Peyer's patch (tissue), 4 donors: ENCODE measurements around the gene SCAP. TPM values are rescaled to one million over a fixed set of nuclear protein-coding genes. Genes with fewer than 3 reads are reported as not detected.

ENCODE experiments used
- DNase-seq, 3 donors: peaks; one replicate each; pipeline ENCODE4 v3.0.0-alpha.2; 2017 to 2019
- H3K27ac ChIP-seq, 4 donors: fragments of 200-600 bp; sonication (generic); one replicate each; pipeline ENCODE4 v1.5.1; 2016 to 2019
- H3K27me3 ChIP-seq, 2 donors: fragments of 200-600 bp; sonication (generic); one replicate each; pipeline ENCODE4 v1.5.1; 2019
- H3K36me3 ChIP-seq, 3 donors: fragments of 200-600 bp; sonication (generic); one replicate each; pipeline ENCODE4 v1.5.1; 2016 to 2019
- H3K4me1 ChIP-seq, 4 donors: fragments of 200-600 bp; sonication (generic); one replicate each; pipeline ENCODE4 v1.5.1; 2016 to 2019
- H3K4me3 ChIP-seq, 4 donors: fragments of 200-600 bp; sonication (generic); 1 replicate in 3 of 4; 2 replicates in 1 of 4; pipeline ENCODE4 v1.5.1; 2016 to 2019; ENCODE audit warnings: mild to moderate bottlenecking in 1 of 4
- H3K9me3 ChIP-seq, 4 donors: fragments of 200-600 bp; sonication (generic); one replicate each; pipeline ENCODE4 v1.5.1; 2016 to 2019; ENCODE audit warnings: mild to moderate bottlenecking in 1 of 4
- POLR2A ChIP-seq, 2 donors: fragments of 450-650 bp; IDR thresholded peaks; one replicate each; pipeline ENCODE4 v1.5.1; 2017; ENCODE audit warnings: antibody characterized with exemption in 2 of 2, mild to moderate bottlenecking in 2 of 2, moderate library complexity in 2 of 2
- total RNA-seq, 4 donors: library from RNA; depleted of rRNA; stranded (reverse); fragments of >200 nt; gene quantifications; one replicate each; pipeline ENCODE4 v1.1.0, GENCODE V29; 2016
- TF ChIP-seq, protein P1 (sequence below), 6 experiments: fragments of 450-650 bp in 4 of 6; fragments of 200-600 bp in 2 of 6; sonication (generic) in 1 of 6; IDR thresholded peaks; one replicate each; pipeline ENCODE4 v1.5.1; 2017 to 2019; ENCODE audit warnings: antibody characterized with exemption in 6 of 6, mild to moderate bottlenecking in 3 of 6, moderate library complexity in 1 of 6

Gene SCAP
- total RNA-seq, 4 donors from 2014 or later, result 111 to 257 (median 207) TPM

GRCh38 chr3:47404955-47405790 is 70.6 kb downstream of the SCAP start:
- DNase-seq, result no peak
- Histone ChIP-seq H3K27ac (no peak overlapping the region), H3K9me3 (no peaks in the 10 kb centered on the region), H3K36me3 (peaks cover 0 to 83% (median 0%) of the 10 kb centered on the region in 3 donors), H3K27me3 (no peaks in the 10 kb centered on the region), H3K4me1 (peaks cover 0 to 7% (median 0%) of the 10 kb centered on the region in 4 donors), H3K4me3 (no peak overlapping the region)
- TF ChIP-seq POLR2A (IDR thresholded peaks at IDR 0.05), result no peak
- TF ChIP-seq, protein P1, sequence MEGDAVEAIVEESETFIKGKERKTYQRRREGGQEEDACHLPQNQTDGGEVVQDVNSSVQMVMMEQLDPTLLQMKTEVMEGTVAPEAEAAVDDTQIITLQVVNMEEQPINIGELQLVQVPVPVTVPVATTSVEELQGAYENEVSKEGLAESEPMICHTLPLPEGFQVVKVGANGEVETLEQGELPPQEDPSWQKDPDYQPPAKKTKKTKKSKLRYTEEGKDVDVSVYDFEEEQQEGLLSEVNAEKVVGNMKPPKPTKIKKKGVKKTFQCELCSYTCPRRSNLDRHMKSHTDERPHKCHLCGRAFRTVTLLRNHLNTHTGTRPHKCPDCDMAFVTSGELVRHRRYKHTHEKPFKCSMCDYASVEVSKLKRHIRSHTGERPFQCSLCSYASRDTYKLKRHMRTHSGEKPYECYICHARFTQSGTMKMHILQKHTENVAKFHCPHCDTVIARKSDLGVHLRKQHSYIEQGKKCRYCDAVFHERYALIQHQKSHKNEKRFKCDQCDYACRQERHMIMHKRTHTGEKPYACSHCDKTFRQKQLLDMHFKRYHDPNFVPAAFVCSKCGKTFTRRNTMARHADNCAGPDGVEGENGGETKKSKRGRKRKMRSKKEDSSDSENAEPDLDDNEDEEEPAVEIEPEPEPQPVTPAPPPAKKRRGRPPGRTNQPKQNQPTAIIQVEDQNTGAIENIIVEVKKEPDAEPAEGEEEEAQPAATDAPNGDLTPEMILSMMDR (IDR thresholded peaks at IDR 0.05), result no peak

- H3K9me3 ChIP-seq, result no peaks in the 10 kb centered on the region
- no peaks in the 10 kb centered on the region for H3K27me3 ChIP-seq
- peaks cover 0 to 81% (median 0%) of the 10 kb centered on the region in 3 donors for H3K36me3 ChIP-seq
- H3K27ac ChIP-seq, result no peak overlapping the region
- TF ChIP-seq, protein P1 (IDR thresholded peaks at IDR 0.05), result no peak
- no peak for TF ChIP-seq POLR2A (IDR thresholded peaks at IDR 0.05)
- H3K4me3 ChIP-seq, result no peak overlapping the region
- peak in 1 of 3 donors; percentile 46 for DNase-seq
- H3K4me1 ChIP-seq, result peaks cover 0 to 7% (median 0%) of the 10 kb centered on the region in 4 donors
Observed at GRCh38 chr3:47404431-47404876, 71.3 kb downstream of the SCAP start.

- no peaks in the 10 kb centered on the region for H3K9me3 ChIP-seq
- H3K27me3 ChIP-seq, result no peaks in the 10 kb centered on the region
- no peak for DNase-seq
- no peak overlapping the region for H3K4me3 ChIP-seq
- no peak for TF ChIP-seq POLR2A (IDR thresholded peaks at IDR 0.05)
- TF ChIP-seq, protein P1 (IDR thresholded peaks at IDR 0.05), result no peak
- peaks cover 0 to 80% (median 0%) of the 10 kb centered on the region in 3 donors for H3K36me3 ChIP-seq
- H3K27ac ChIP-seq, result no peak overlapping the region
- peaks cover 0 to 6% (median 0%) of the 10 kb centered on the region in 4 donors for H3K4me1 ChIP-seq
Observed at GRCh38 chr3:47399531-47400270, 76.0 kb downstream of the SCAP start.

DNA sequence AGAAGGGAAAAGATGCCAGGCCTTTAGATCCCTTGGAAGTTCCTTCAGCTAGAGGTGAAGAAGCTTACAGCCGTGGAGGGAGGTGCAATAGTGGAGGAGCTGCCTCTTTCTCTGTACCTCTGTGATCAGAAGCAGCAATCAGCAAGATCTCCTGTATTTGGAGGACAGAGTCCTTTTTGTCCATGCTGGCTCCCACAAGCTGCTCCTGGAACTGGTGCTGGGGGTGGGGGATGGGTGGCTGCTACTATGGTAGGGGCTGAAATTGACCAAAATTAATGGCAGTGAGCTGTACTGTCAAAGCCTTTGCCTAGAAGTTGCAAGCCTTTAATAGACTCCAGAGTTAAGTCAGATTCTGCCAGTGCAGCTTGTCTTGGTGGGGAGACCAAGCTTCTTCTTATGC is 76.7 kb downstream of the SCAP start:
- Histone ChIP-seq H3K4me1 (peaks cover 0 to 10% (median 0%) of the 10 kb centered on the region in 4 donors), H3K9me3 (no peaks in the 10 kb centered on the region), H3K27me3 (no peaks in the 10 kb centered on the region), H3K27ac (no peak overlapping the region), H3K36me3 (peaks cover 0 to 76% (median 0%) of the 10 kb centered on the region in 3 donors), H3K4me3 (no peak overlapping the region)
- DNase-seq, result no peak
- TF ChIP-seq, protein P1 (IDR thresholded peaks at IDR 0.05), result no peak
- TF ChIP-seq POLR2A (IDR thresholded peaks at IDR 0.05), result no peak

DNA sequence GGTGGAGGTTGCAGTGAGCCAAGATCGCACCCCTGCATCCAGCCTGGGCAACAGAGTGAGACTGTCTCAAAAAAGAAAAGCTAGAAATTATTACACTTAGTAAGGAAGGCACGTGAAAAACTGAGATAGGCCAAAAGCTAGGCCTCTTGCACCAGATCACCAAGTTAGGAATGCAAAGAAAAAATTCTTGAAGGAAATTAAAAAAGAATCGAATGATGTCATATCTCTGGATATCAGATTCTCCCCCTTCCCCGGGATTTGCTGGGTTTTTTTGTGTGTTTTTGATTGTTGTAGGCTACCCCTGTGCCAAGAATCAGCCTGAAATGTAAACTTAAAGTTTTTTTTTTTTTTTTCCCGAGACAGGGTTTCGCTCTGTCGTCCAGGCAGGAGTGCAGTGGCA is 77.5 kb downstream of the SCAP start:
- TF ChIP-seq, protein P1 (IDR thresholded peaks at IDR 0.05), result no peak
- no peak for TF ChIP-seq POLR2A (IDR thresholded peaks at IDR 0.05)
- no peaks in the 10 kb centered on the region for H3K27me3 ChIP-seq
- H3K27ac ChIP-seq, result no peak overlapping the region
- no peaks in the 10 kb centered on the region for H3K9me3 ChIP-seq
- peaks cover 0 to 68% (median 0%) of the 10 kb centered on the region in 3 donors for H3K36me3 ChIP-seq
- H3K4me1 ChIP-seq, result peaks cover 0 to 11% (median 0%) of the 10 kb centered on the region in 4 donors
- no peak overlapping the region for H3K4me3 ChIP-seq
- DNase-seq, result no peak
